Suppressor macrophage treated with lipopolysaccharide for 1 hour (primary cell): ENCODE measurements around the gene WWOX.

ENCODE experiments used
- DNase-seq, 3 donors: peaks; one replicate each; pipeline ENCODE4 v3.0.0-alpha.2; 2020 to 2022

Gene WWOX

GRCh38 chr16:78817200-78817739 is 717.8 kb downstream of the WWOX start:
- no peak for DNase-seq

- no peak for DNase-seq
These were observed 721.9 kb downstream of the WWOX start for GRCh38 chr16:78821335-78821734.

- no peak for DNase-seq
These were observed 723.1 kb downstream of the WWOX start for GRCh38 chr16:78822509-78822908.

GRCh38 chr16:78823027-78823426 is 723.6 kb downstream of the WWOX start:
- DNase-seq = no peak

GRCh38 chr16:78829280-78829679 is 729.8 kb downstream of the WWOX start:
- DNase-seq = no peak

- no peak for DNase-seq
These were observed 731.1 kb downstream of the WWOX start for GRCh38 chr16:78830599-78830998.

- DNase-seq = no peak
These were observed 732.6 kb downstream of the WWOX start for GRCh38 chr16:78832100-78832499.

GRCh38 chr16:78836802-78837491 is 737.5 kb downstream of the WWOX start:
- no peak for DNase-seq

- DNase-seq = no peak
These were observed 738.3 kb downstream of the WWOX start for GRCh38 chr16:78837706-78838105.

- DNase-seq = no peak
These were observed 738.8 kb downstream of the WWOX start for GRCh38 chr16:78838276-78838675.

GRCh38 chr16:78842950-78843349 is 743.5 kb downstream of the WWOX start:
- DNase-seq = no peak

- DNase-seq = no peak
These were observed 744.5 kb downstream of the WWOX start for GRCh38 chr16:78843978-78844377.

GRCh38 chr16:78844682-78845081 is 745.2 kb downstream of the WWOX start:
- no peak for DNase-seq

- no peak for DNase-seq
These were observed 751.8 kb downstream of the WWOX start for GRCh38 chr16:78851266-78851665.

GRCh38 chr16:78852081-78852635 is 752.7 kb downstream of the WWOX start:
- DNase-seq = no peak

GRCh38 chr16:78862022-78862421 is 762.6 kb downstream of the WWOX start:
- no peak for DNase-seq

GRCh38 chr16:78866521-78866920 is 767.1 kb downstream of the WWOX start:
- DNase-seq = no peak

GRCh38 chr16:78869492-78869891 is 770.0 kb downstream of the WWOX start:
- no peak for DNase-seq

- no peak for DNase-seq
These were observed 771.8 kb downstream of the WWOX start for GRCh38 chr16:78871241-78871640.

- no peak for DNase-seq
These were observed 777.2 kb downstream of the WWOX start for GRCh38 chr16:78876671-78877070.

- DNase-seq = no peak
These were observed 777.7 kb downstream of the WWOX start for GRCh38 chr16:78877114-78877655.

- no peak for DNase-seq
These were observed 779.1 kb downstream of the WWOX start for GRCh38 chr16:78878570-78878969.

- peak in 2 of 3 donors; percentile 16 to 53 for DNase-seq
These were observed 779.6 kb downstream of the WWOX start for GRCh38 chr16:78879011-78879410.

GRCh38 chr16:78882150-78882549 is 782.7 kb downstream of the WWOX start:
- DNase-seq = no peak
